ENCODE measurements around the gene TSNAXIP1. TPM values are rescaled to one million over a fixed set of nuclear protein-coding genes. Genes with fewer than 3 reads are reported as not detected.
"Not testable (repeated sequence)": the region's sequence is repeated elsewhere in the genome, so short reads cannot be mapped to it uniquely, and the experiment has no call there.

The TSNAXIP1 gene
- total and polyA plus RNA-seq, 8 donors, result 0.25 to 11.1 (median 1.0) TPM

- no peak overlapping the region for H3K27ac ChIP-seq
- intact Hi-C loops (cut with DNase I), result loop anchor here in 1 of 3 donors (10.0 kb wide), 1 partner anchor 209 kb away; no protein-coding TSS in a partner anchor
- peaks cover 0 to 16% (median 12%) of the 10 kb centered on the region in 3 donors for H3K36me3 ChIP-seq
- WGBS, 2 donors, result 86 to 94% methylated on average over 14 of the region's 14 CpGs
- ATAC-seq (no peak), DNase-seq (no peak), FAIRE-seq (no peak)
- H3K27me3 ChIP-seq, result no peaks in the 10 kb centered on the region
- H3K4me1 ChIP-seq, result no peaks in the 10 kb centered on the region
- no peaks in the 10 kb centered on the region for H3K9me3 ChIP-seq
- no peak overlapping the region for H3K4me3 ChIP-seq
- TF ChIP-seq CTCF (IDR thresholded peaks at IDR 0.05), result no peak
Observed at GRCh38 chr16:67825906-67826305, 19.2 kb downstream of the TSNAXIP1 start.

DNA sequence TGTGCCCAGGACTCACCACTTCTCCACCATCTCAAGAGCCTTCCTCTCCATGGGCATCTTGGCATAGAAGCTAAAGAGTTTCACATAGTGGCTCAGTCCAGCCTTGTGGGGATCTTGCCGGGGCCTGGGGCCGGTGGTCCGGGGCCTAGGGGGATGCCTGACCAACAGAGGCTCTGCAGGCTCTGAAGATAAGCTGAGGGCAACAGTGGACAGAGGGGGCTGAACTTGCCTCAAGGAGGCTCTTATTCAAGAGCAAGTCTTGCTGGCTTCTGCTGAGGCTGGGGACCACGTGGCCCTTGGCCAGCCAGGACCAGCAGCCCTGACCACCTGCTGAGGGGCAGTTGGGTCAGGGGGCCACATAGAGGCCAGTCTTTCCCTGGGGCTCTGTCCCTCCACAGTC lies 22.0 kb downstream of the TSNAXIP1 start:
- 91 to 94% methylated on average over 4 of the region's 4 CpGs for WGBS, 2 donors
- H3K9me3 ChIP-seq, result no peaks in the 10 kb centered on the region
- intact Hi-C loops (cut with DNase I), result loop anchor here in 1 of 3 donors (10.0 kb wide), 1 partner anchor 206 kb away; no protein-coding TSS in a partner anchor
- FAIRE-seq, result no peak
- no peak for DNase-seq
- ATAC-seq, result no peak
- H3K36me3 ChIP-seq, result peaks cover 0 to 20% (median 12%) of the 10 kb centered on the region in 3 donors
- no peaks in the 10 kb centered on the region for H3K27me3 ChIP-seq
- no peak overlapping the region for H3K27ac ChIP-seq
- H3K4me3 ChIP-seq, result no peak overlapping the region
- H3K4me1 ChIP-seq, result peaks cover 0 to 7% (median 5%) of the 10 kb centered on the region in 3 donors
- no peak for TF ChIP-seq CTCF (IDR thresholded peaks at IDR 0.05)

GRCh38 chr16:67833030-67833414 lies 26.3 kb downstream of the TSNAXIP1 start:
- ATAC-seq, result peak; percentile 6 to 31 (median 14)
- DNase-seq, result no peak
- H3K27ac ChIP-seq, result no peak overlapping the region
- peak overlapping the region; percentile 65 to 74 (median 70) for H3K4me3 ChIP-seq
- FAIRE-seq, result no peak
- intact Hi-C loops (cut with DNase I), result no loop called here
- peaks cover 0 to 20% (median 12%) of the 10 kb centered on the region in 3 donors for H3K36me3 ChIP-seq
- TF ChIP-seq CTCF (IDR thresholded peaks at IDR 0.05), result no peak
- WGBS, 2 donors, result 0 to 1% methylated on average over 3 of the region's 3 CpGs
- no peaks in the 10 kb centered on the region for H3K27me3 ChIP-seq
- peaks cover 0 to 7% (median 5%) of the 10 kb centered on the region in 3 donors for H3K4me1 ChIP-seq
- H3K9me3 ChIP-seq, result no peaks in the 10 kb centered on the region

DNA sequence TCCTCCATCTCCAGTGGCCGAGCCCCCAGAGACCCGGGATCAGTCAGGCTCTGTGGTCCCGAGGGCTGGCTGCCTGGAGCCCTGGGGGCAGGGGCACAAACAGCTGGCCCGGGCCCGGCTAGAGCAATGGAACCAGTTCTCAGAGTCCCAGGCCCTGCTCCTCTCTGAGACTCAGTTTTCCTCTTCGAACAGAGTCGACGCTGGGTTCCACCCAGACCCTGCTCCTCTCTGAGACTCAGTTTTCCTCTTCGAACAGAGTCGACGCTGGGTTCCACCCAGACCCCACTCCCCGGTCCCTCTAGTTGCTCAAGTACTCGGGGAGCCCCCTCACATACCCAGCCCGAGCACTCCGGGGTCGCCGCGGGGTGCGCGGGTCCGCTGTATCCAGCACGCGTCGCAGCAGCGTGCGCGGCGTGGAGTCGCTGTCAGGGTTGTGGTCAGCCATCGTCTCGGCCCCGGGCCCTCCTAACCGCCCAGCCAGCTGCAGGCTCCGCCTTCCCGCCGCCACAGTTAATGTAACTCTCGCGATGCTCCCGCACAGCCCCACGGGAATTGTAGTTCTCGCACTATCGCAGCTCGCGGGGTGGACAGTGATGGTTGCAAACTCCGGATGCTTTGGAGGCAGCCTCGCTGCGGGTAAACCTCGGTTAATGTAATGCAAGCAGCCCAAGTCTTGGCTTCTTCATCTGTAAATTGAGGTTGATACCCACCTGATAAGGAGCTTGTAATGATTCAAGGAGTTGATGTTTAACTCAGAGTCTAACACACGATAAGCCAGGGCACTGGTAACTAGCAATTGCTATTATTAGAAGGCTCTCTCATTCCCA lies 26.9 kb downstream of the TSNAXIP1 start:
- Histone ChIP-seq H3K4me1 (peaks cover 0 to 7% (median 5%) of the 10 kb centered on the region in 3 donors), H3K27ac (no peak overlapping the region), H3K36me3 (peaks cover 0 to 20% (median 12%) of the 10 kb centered on the region in 3 donors), H3K9me3 (no peaks in the 10 kb centered on the region), H3K27me3 (no peaks in the 10 kb centered on the region), H3K4me3 (peak overlapping the region; percentile 65 to 74 (median 70))
- FAIRE-seq, result no peak
- TF ChIP-seq CTCF (IDR thresholded peaks at IDR 0.05), result no peak
- ATAC-seq, result peak; percentile 99 to 100 (median 100)
- WGBS, 2 donors, result 0 to 1% methylated on average over 48 to 49 of the region's 49 CpGs
- peak; percentile 85 to 95 (median 92) for DNase-seq
- intact Hi-C loops (cut with DNase I), result no loop called here

DNA sequence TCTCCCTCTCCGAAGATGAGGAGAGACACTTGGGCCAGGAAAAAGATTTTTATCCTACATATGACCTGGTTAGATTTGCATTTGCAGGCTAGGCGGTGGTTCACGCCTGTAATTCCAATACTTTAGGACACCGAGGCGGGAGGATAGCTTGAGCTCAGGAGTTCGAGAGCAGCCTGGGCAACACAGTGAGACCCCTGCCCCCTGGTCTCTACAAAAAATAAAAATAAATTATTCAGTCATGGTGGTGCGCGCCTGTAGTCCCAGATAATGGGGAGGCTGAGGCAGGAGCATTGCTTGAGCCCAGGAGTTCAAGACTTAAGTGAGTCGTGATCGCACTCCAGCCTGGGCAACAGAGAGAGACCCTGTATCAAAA lies 27.5 kb downstream of the TSNAXIP1 start:
- no peak for TF ChIP-seq CTCF (IDR thresholded peaks at IDR 0.05)
- Histone ChIP-seq H3K27me3 (no peaks in the 10 kb centered on the region), H3K9me3 (no peaks in the 10 kb centered on the region), H3K36me3 (peaks cover 0 to 20% (median 7%) of the 10 kb centered on the region in 3 donors), H3K27ac (no peak overlapping the region), H3K4me3 (peak overlapping the region in 3 of 4 donors; percentile 65 to 74 (median 69)), H3K4me1 (peaks cover 0 to 7% (median 5%) of the 10 kb centered on the region in 3 donors)
- intact Hi-C loops (cut with DNase I), result no loop called here
- FAIRE-seq (no peak), ATAC-seq (no peak), DNase-seq (no peak)
- 68 to 83% methylated on average over 10 of the region's 10 CpGs for WGBS, 2 donors

DNA sequence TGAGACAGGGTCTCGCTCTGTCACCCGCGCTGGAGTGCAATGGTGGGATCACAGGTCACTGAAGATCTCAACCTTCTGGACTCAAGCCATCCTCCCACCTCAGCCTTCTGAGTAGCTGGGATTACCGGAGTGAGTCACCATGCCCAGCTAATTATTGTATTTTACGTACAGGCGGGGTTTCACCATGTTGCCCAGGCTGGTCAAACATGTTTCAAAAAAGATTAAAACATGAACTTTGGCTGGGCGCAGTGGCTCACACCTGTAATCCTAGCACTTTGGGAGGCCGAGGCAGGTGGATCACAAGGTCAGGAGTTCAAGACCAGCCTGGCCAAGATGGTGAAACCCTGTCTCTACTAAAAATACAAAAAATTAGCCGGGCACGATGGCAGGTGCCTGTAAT lies 30.5 kb downstream of the TSNAXIP1 start:
- 79 to 88% methylated on average over 10 of the region's 10 CpGs for WGBS, 2 donors
- H3K4me3 ChIP-seq; H3K27me3 ChIP-seq; H3K9me3 ChIP-seq; H3K4me1 ChIP-seq; intact Hi-C loops (cut with DNase I); DNase-seq; H3K36me3 ChIP-seq; H3K27ac ChIP-seq; FAIRE-seq; ATAC-seq: not testable (repeated sequence)
